OCI-LY1 (cell line): Measurements from ENCODE around the gene LIG3.
A peak's percentile ranks its signal among the peaks of the same experiment; 100 is the strongest.

Experiments
- H2AFZ ChIP-seq: fragments of 200-600 bp; sonication (generic), shearing (Covaris generic); 2 replicates; pipeline ENCODE4 v1.6.0; 2014; ENCODE audit warnings: antibody characterized with exemption, mild to moderate bottlenecking, low read length
- H3F3A ChIP-seq: fragments of 200-600 bp; sonication (generic), shearing (Covaris generic); 2 replicates; pipeline ENCODE4 v1.6.0; 2014; ENCODE audit warnings: mild to moderate bottlenecking, antibody characterized with exemption, low read length, moderate library complexity; ENCODE audit not compliant: insufficient read depth
- H3K27ac ChIP-seq: fragments of 200-600 bp; sonication (generic); 2 replicates; pipeline ENCODE4 v1.5.1; 2014; ENCODE audit warnings: low read length, mixed run types, mild to moderate bottlenecking, low read depth; ENCODE audit not compliant: poor library complexity, severe bottlenecking
- H3K27me3 ChIP-seq: fragments of 200-600 bp; sonication (generic); 2 replicates; pipeline ENCODE4 v1.6.0; 2014; ENCODE audit warnings: antibody characterized with exemption, mild to moderate bottlenecking, low read length, moderate library complexity; ENCODE audit not compliant: insufficient read depth
- H3K36me3 ChIP-seq: fragments of 200-600 bp; sonication (generic); 2 replicates; pipeline ENCODE4 v1.6.1; 2014; ENCODE audit warnings: mild to moderate bottlenecking, antibody characterized with exemption, low read length, moderate library complexity, mixed read lengths; ENCODE audit not compliant: insufficient read depth
- H3K4me1 ChIP-seq: fragments of 200-600 bp; sonication (generic); 2 replicates; pipeline ENCODE4 v1.5.1; 2014; ENCODE audit warnings: mild to moderate bottlenecking, low read length, moderate library complexity; ENCODE audit not compliant: insufficient read depth, severe bottlenecking
- H3K4me2 ChIP-seq: fragments of 200-600 bp; sonication (generic), shearing (Covaris generic); 2 replicates; pipeline ENCODE4 v1.6.1; 2014; ENCODE audit warnings: low read length
- H3K4me3 ChIP-seq: fragments of 200-600 bp; sonication (generic); 2 replicates; pipeline ENCODE4 v1.5.1; 2014; ENCODE audit warnings: low read length, low read depth, mild to moderate bottlenecking, mixed read lengths; ENCODE audit not compliant: poor library complexity, severe bottlenecking
- H3K79me2 ChIP-seq: fragments of 200-600 bp; shearing (Covaris generic); 2 replicates; pipeline ENCODE4 v1.6.1; 2016; ENCODE audit warnings: mixed run types, low read length, mixed read lengths; ENCODE audit not compliant: insufficient read depth
- H3K9ac ChIP-seq: fragments of 200-600 bp; sonication (generic), shearing (Covaris generic); 2 replicates; pipeline ENCODE4 v1.6.1; 2014; ENCODE audit warnings: mild to moderate bottlenecking, low read length, mixed read lengths
- H3K9me2 ChIP-seq: fragments of 200-600 bp; sonication (generic), shearing (Covaris generic); 2 replicates; pipeline ENCODE4 v1.6.1; 2014; ENCODE audit warnings: low read depth, mild to moderate bottlenecking, low read length, mixed read lengths
- H3K9me3 ChIP-seq: fragments of 200-600 bp; shearing (Covaris generic); 2 replicates; pipeline ENCODE4 v1.6.1; 2014; ENCODE audit warnings: low read length, mixed read lengths
- H4K20me1 ChIP-seq: fragments of 200-600 bp; sonication (generic), shearing (Covaris generic); 2 replicates; pipeline ENCODE4 v1.6.0; 2016; ENCODE audit warnings: mild to moderate bottlenecking, low read length; ENCODE audit not compliant: insufficient read depth
- EZH2 ChIP-seq: fragments of 200-600 bp; sonication (generic), shearing (Covaris generic); IDR thresholded peaks from 2 replicates; pipeline ENCODE4 v1.8.0; 2017; ENCODE audit warnings: borderline replicate concordance, mixed run types, mild to moderate bottlenecking, antibody characterized with exemption, low read length, moderate library complexity, mixed read lengths
- TF ChIP-seq, protein P1 (sequence below): fragments of 200-600 bp; sonication (generic), shearing (Covaris generic); IDR thresholded peaks from 2 replicates; pipeline ENCODE4 v1.5.1; 2017; ENCODE audit warnings: mild to moderate bottlenecking, antibody characterized with exemption, low read length, moderate library complexity, mixed read lengths

Gene LIG3

DNA sequence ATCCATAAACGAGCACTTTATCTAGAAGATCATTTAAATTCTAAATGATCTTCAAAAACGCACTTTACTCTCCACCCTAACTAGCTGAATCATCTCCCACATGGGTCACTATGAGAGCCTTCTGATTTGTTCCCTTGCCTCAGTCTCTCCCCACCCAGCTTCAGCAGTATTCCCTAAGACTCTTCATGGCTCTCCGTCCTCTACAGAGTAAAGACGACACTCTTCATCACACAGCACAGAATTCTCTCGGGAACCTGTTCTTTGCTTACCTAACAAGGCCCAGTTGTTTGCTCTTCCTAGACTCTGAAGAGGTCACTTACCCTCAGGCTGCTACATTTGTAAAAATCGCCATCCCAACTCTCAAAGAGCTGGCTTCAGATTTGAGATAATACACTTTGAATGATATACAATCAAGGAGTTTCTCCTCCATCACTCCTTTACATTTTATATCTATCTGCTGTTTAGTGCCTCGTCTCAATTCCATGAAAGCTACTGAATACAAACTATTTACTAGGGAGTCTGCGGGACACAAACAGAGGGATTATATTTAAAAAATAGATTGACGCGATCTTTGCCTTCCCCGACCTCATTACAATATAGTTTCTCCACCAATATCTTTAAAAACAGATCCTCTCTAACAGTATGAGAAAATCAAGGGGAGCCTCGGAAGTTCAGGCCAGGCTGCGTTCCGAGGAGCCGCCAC is 511 bp upstream of the LIG3 start:
- TF ChIP-seq EZH2: no peak
- TF ChIP-seq, protein P1, sequence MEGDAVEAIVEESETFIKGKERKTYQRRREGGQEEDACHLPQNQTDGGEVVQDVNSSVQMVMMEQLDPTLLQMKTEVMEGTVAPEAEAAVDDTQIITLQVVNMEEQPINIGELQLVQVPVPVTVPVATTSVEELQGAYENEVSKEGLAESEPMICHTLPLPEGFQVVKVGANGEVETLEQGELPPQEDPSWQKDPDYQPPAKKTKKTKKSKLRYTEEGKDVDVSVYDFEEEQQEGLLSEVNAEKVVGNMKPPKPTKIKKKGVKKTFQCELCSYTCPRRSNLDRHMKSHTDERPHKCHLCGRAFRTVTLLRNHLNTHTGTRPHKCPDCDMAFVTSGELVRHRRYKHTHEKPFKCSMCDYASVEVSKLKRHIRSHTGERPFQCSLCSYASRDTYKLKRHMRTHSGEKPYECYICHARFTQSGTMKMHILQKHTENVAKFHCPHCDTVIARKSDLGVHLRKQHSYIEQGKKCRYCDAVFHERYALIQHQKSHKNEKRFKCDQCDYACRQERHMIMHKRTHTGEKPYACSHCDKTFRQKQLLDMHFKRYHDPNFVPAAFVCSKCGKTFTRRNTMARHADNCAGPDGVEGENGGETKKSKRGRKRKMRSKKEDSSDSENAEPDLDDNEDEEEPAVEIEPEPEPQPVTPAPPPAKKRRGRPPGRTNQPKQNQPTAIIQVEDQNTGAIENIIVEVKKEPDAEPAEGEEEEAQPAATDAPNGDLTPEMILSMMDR: no peak
- no peak overlapping the region for H3K27ac ChIP-seq
- H3K4me3 ChIP-seq: peak overlapping the region; percentile 86
- no peaks in the 10 kb centered on the region for H3K9me2 ChIP-seq
- no peaks in the 10 kb centered on the region for H3K9me3 ChIP-seq
- peak overlapping the region; percentile 88 for H3K4me2 ChIP-seq
- peaks cover 6% of the 10 kb centered on the region; the same call in 1 of the 2 replicates for H3K79me2 ChIP-seq
- peak overlapping the region; percentile 39; the same call in 1 of the 2 replicates for H2AFZ ChIP-seq
- no peaks in the 10 kb centered on the region for H3K27me3 ChIP-seq
- no peaks in the 10 kb centered on the region for H3F3A ChIP-seq
- H3K9ac ChIP-seq: peak overlapping the region; percentile 95
- no peaks in the 10 kb centered on the region for H4K20me1 ChIP-seq
- H3K4me1 ChIP-seq: peaks cover 19% of the 10 kb centered on the region
- no peaks in the 10 kb centered on the region; the same call in 1 of the 2 replicates for H3K36me3 ChIP-seq

DNA sequence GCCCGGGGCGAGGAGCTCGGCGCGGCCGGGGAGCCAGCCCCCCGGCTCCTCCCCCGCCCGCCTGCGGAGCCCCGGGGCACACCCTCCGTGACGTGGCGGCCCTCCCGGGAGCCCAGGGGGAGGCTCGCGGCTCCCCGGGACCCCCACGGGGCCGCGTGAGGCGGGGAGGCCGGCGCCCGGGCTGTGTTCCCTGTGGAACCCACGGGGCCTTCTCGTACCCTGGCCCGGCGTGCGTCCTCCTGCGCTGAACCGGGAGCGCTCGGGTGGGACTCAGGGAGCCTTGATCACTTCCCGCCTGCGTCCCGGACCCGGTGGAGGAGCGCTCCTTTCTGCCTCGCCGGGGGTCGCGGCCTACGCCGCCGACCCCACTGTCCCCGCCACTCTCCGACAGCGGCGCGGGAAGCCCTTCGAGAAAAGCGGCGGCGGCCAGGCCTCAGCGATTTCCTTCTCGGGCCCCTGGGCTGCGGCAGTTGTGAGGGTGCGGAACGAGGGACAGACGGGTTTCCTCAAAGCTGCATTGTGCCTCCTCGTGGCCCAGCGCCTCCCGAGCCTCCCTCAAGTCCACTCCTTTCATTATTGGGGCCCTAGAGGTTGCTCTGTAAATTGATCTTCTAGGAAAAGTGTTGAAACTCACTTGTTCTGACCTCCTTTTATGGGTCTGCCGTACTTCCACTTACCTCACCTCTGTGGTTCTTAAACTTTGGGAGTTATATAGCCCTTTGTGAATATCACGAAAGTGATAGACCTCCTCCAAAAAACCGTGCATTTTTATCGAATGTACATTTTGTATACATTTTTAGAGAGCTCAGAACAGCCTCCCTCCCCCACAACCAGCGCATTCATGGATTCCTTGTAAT is 597 bp downstream of the LIG3 start:
- peaks cover 6% of the 10 kb centered on the region; the same call in 1 of the 2 replicates for H3K79me2 ChIP-seq
- H3K4me1 ChIP-seq: peaks cover 19% of the 10 kb centered on the region
- H3K27ac ChIP-seq: peak overlapping the region; percentile 44
- no peaks in the 10 kb centered on the region for H3K27me3 ChIP-seq
- no peak overlapping the region for H2AFZ ChIP-seq
- H3K9me3 ChIP-seq: no peaks in the 10 kb centered on the region
- peak overlapping the region; percentile 86 for H3K4me3 ChIP-seq
- TF ChIP-seq, protein P1: peak; percentile 48
- no peak for TF ChIP-seq EZH2
- H3K36me3 ChIP-seq: peaks cover 4% of the 10 kb centered on the region; the same call in 1 of the 2 replicates
- H3K9me2 ChIP-seq: no peaks in the 10 kb centered on the region
- no peaks in the 10 kb centered on the region for H4K20me1 ChIP-seq
- H3K4me2 ChIP-seq: peak overlapping the region; percentile 88
- no peaks in the 10 kb centered on the region for H3F3A ChIP-seq
- peak overlapping the region; percentile 95 for H3K9ac ChIP-seq

DNA sequence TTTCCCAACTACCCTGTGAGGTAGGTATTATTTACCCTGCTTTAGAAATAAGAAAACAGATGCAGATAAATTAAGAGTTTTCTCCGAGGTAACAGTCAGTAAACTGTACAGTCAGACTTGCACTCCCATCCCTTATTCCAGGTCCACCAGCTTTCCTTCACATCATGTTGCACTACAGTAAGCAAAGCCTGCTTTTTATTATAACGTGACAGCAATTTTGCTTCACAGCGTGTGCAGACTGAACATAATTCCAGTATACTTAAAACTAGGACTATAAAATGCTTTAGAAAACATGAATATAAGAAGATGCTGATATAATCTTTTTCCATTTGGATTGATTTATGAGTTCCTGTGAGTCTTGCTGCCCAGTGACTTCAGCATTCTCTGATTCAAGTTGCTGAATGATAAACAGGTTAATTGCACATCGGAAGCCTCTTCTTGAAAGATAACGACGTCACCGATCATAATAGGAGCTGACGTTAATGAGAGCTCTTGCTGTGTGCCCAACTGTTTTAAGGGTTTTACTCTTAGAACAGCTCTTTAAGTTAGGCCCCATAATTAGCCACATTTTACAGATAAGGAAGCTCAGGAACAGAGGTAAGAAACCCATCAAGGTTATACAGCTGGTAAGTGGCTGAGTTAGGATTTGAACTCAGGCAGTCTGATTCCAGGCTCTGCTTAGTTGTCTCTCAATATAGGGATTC is 1.4 kb downstream of the LIG3 start:
- Histone ChIP-seq H3K36me3 (peaks cover 9% of the 10 kb centered on the region), H3K27me3 (no peaks in the 10 kb centered on the region), H2AFZ (no peak overlapping the region), H3K9ac (peak overlapping the region; percentile 95), H3F3A (no peaks in the 10 kb centered on the region), H3K79me2 (peaks cover 6% of the 10 kb centered on the region; the same call in 1 of the 2 replicates), H3K9me2 (no peaks in the 10 kb centered on the region), H3K4me1 (peaks cover 19% of the 10 kb centered on the region), H3K9me3 (no peaks in the 10 kb centered on the region), H3K4me2 (peak overlapping the region; percentile 88), H3K27ac (no peak overlapping the region), H4K20me1 (no peaks in the 10 kb centered on the region), H3K4me3 (peak overlapping the region; percentile 86)
- TF ChIP-seq EZH2: no peak
- TF ChIP-seq, protein P1: no peak
